Middle frontal gyrus (tissue), 1 donor: ENCODE measurements around the gene RBM20.

Source experiments
- DNase-seq: peaks from one replicate; pipeline ENCODE4 v3.0.0-alpha.2; 2015; ENCODE audit warnings: low spot score; ENCODE audit errors: extremely low spot score

RBM20 gene

DNA sequence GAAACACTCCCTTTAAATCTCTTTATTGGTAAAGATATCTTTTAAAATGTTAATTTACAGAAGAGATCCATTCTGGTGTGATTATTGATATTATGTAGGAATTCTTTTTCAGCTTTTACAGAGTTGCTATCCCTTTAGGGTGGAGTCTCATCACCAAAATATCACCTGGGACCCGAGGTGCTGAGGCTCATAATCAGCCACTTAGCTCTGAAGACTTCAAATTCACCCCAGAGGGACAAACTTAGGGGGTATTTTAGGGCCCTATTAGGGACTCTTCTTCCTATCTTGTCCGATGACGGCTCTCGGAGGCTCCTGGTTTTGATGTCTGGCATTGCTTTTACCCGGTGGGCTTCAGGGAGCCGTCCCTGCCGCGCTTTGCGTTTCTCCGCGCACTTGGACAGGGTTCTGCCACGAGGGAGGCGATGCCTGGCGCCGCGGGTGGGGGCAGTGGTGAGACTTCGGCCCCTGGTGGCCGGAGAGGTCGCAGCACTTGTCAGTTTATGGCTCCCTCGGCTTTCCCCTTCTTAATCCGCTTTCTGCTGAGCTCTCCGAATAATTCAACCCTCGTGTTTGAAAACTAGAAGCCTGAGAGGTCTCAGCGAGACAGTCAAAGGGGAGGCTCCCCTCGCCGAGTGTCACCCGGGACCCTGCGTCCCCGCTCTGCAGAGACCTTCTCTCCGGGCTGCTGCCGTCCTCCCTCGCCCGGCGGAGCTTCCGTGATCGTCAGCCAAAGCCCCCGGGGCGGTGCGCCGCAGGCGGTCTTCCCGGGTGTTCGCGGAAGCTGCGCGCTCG lies 27.8 kb downstream of the RBM20 start:
- DNase-seq: peak; percentile 9

DNA sequence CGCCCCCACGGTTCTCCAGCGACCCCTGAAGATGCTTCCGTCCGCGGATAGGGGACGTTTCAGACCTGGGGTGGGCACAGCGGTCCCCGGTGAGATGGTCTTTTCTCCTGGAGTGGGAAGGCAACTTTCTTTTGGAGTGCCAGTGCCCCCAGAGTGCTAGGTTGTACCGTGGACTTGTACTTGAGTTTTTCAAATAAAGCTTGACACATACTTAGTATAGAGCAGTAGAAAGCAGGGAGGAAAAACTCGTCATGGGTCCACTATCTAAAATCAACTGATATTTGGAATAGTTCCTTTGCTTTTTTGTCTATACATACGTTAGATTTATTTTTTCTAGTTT lies 28.4 kb downstream of the RBM20 start:
- DNase-seq: no peak

DNA sequence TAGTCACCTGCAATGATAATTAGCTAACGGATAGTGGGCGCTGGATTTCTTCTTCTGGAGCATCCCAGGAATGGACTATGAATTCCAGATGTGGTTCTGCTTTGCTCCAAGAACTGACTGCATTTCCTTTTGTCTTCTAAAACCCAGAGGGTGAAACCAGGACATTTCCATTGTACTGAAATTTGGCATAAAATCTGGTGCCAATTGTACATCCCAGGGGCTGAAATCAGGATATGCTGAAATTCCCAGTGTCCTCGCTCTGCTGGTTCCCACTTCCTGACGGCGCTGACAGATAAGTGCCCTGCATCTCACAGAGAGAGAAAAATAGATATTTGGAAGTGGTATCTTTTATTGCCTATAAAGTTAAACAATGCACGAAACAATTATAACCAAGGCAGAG lies 31.9 kb downstream of the RBM20 start:
- DNase-seq: no peak

DNA sequence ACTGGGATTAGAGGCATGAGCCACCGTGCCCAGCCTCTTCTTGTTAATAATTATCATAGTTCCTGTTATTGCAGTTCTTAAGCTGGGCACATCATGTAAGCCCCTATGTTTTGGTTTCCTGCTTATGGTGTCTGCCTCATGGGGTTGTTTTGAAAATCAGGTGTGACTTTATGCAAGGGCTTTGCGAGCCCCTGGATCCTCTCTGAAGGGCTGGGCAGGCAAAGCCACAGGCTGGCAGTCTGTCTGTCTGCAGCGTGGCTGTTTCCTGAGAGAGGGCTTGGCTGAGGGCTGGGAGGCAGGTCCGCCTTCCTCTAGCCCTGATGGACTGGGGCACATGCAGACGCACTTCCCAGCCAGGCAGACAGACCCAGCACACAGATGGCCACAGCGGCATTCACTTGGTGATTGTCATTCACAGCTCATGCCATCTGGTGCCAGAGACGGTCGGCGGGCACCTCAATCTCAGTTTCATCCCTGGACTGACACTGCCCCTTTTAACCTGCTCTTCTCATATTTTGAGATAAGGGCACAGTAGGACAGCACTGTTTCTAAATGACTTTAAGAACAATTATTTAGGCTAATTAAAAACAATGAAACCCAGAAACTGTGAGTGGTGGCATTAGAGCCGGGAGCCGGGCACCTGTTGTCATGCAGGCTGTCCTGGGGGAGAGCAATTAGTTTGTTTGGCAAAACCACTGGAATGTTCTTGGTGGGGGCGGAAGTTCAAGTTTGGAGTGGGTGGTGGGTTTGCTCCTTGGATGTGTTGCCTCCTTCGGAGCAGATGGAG lies 35.5 kb downstream of the RBM20 start:
- no peak for DNase-seq

DNA sequence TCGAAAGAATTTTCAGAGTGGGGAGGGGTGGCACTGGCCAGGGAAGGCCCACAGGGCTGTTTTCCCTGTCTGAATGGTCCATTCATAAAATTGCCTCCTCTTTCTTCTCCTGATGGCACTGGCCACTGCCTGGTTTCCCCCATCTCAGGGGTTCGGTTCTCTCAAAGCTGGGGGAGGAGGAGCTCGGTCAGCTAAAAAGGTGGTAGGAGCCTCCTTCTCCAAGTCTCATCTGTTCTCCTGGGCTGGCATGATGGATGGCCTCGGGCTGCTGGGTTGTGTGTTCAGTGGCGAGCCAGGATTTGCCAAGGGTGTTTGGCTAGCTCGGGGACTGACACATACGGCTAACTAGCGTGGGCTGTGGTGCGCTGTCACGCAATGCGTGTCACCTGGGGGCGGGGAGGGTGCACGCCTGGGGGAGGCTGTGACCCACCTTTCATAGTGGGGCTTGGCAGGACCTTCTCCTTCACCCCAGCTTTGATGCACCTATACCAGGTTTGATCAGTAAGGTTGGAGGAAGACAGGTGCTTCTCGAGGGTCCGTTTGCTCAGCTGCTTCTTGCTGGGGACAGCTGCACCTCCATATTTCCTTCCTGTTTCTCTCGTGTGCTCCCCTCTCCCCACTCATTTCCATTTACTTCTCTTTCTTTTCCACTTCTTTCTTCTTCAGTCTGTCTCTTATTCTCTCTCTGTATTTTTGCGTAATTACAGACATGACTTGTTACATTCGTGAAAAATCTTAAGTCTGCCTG lies 36.3 kb downstream of the RBM20 start:
- DNase-seq: no peak

DNA sequence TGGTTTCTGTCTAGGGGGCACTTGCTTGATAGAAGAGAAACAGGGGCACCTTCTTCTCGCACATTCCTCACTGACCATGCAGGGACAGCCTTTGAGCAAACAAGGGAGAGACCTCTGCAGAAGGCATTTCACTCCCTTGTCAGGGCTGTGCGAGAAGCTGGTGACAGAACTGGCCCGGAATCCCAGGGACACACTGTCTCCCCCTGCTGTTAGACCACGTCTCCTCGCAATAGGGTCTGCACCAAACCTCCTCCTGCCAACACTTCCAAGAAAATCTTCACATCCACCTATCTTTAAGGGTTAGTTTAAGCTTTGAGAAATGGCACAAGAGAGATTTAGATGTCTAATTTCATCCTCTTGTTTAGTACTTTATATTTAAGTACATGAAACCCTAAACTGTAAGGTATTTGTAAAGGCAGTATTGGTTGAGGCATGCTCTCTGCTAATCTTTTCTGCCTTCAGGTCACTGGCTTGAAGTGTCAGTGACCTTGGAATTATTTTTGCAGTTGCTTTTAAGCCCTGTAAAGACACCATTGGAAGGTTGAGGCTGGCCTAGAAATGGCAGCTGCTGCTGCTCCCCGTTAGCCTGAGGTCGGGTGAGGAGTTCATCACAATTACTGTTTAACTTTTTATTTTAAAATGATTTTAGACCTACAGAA lies 37.0 kb downstream of the RBM20 start:
- no peak for DNase-seq

DNA sequence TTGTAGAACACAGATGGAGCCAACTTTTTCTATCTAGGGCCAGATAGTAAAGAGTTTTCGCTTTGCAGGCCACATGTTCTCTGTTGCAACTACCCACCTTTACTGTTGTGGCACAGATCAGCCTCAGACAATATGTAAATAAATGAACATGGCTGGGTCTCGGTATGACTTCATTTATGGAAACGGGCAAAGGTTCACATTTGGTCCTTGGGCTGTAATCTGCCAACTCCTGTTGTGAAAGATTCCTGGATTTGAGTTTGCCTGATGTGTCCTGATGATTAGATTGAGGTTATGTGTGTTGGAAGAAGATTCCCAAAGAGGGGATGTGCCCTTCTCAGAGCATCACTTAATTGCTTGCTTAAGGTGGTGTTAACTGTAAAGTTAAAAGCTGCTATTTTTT lies 38.2 kb downstream of the RBM20 start:
- DNase-seq: no peak

DNA sequence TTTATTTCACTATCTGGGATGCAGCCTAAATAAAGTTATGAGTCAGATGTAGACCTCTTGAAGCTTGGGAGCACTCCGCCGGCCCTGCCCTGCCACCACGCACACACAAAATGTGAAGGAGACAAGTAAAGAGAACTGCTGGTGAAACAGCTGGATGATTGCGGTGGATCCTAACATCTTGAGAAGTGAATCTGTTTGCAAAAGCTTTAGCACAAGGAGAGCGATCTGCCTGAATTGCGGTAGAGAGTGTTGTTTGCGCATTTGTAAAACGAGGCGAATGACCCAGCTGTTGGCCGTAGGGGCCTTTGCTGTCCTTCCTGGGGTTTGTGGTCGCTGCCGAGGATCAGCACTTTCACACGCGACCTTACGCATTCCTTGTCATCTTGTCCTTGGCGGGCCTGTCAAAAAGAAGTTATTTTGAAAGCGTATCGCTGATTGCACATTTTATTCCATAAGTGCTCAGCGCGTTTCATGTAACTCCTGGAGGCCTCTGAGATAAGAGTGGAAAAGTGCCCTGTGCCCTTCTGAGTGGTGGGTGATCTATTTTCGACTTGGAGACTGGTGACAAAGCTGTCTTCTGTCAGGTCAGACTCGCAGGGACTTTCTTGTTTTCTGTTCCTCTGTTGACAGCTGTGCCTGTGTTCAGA lies 40.8 kb downstream of the RBM20 start:
- DNase-seq: no peak

DNA sequence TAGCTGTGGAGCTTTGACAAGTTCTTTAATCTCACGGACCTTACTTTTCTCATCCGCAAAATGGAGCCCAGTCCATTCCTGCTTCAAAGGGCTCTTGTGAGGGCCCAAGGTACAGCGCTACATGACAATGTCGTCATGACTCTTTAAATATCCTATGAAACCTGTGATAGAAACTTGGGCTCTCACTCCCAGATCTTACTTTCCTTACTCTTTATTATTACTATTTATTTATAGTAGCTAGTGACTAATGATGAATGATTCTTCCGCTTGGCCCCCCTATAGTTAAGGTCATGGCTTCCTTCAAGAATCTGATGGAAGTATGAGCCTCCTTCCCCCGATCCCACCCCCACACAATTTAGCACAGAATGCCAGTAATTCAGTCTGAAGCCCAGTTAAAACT lies 41.9 kb downstream of the RBM20 start:
- DNase-seq: no peak

DNA sequence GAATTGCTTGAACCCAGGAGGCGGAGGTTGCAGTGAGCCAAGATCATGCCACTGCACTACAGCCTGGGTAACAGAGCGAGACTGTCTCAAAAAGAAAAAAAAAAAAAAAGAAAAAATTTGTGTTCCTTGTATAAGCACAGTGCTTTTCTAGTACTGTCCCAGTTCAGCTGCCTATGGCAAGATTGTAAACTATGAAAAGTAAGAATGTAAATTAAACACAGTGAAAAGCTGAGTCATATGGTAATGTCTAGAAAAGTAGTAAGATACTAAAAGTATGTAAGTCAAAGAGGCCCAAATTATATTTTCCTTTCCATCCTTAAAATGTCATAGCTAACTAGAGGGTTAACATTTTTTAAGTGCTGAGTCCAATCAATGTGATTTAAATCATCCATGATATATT lies 42.8 kb downstream of the RBM20 start:
- no peak for DNase-seq

DNA sequence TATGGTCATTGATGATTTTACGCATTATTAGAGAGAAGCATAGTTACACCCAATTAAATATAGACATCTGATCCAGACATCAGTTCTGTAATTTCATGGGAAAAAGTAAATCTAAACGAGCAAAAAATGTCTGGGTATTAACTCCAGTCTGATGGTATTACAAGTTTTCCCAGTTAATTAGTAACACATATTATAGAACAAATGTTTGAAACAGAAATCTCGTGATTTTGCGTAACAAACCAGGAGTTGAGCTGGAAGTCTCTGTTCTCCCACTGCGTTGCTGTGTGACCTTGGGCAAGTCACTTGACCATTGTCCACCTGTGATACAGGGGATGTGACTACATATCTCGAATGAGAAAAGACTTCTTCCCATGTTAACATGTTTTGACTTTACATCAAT lies 43.3 kb downstream of the RBM20 start:
- DNase-seq: no peak

DNA sequence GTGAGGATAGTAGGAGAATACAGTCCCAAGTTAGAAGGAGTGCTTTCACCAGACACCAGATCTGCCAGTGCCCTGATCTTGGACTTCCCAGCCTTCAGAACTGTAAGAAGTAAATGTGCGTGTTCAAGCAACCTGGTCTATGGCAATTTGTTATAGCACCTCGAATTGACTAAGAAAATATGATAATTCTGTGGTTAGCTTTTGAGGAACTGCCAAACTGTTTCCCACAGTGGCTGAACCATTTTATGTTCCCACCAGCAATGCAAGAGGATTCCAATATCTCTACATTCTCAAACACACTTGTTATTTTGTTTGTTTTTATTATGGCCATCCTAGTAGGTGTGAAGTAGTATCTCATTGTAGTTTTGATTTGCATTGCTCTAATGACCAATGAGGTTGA lies 47.0 kb downstream of the RBM20 start:
- DNase-seq: no peak

DNA sequence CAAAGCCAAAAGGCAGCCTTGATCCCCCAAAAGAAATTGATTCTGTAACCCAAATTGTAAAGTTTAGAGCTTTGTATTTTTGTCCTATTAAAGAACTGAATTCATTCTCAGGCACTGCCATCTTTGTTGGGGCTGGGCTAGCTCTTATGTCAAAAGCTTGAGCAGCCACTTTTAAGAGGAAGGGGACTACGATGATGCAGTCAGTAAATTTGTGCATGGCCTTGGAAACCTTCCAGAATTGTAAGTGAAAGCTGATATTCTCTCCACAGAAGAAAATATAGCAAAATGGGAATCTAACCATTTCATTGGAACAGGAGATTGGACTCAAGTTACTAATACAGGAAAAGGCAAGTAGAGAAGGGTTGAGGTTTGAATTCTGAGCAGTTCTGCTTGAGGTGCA lies 50.1 kb downstream of the RBM20 start:
- no peak for DNase-seq

DNA sequence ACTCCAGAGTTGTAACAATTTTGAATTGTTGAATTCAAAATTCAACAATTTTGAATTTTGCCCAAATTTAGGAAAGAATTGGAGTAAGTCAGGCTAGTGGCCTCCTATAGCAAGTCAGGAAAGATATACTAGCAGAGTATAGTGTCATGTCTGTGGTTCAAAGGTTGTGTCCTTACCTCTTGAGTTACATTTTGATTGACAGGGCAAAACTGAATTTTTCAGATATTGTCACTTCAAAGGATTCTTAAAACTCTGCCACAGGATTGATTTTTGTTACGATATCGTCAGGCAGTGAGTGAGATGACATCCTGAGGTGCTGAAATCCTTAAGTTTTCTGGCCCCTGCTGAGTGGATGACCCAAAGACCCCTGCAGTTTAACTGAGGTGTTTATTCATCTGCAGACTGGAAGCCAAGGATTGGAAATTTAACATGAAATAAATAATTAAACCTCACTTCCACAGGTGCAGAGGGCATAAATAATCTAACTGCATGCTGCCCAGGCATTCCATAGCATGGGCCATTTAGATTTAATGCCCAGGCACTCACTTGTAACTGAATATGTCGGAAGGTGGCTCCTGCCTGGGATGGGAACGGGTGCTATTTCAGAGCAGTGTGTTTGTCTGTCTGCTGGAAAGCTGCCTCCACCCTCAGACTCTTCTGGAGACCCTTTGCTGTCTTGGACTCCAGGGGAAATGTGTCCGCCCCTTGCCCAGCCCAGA lies 50.8 kb downstream of the RBM20 start:
- no peak for DNase-seq

DNA sequence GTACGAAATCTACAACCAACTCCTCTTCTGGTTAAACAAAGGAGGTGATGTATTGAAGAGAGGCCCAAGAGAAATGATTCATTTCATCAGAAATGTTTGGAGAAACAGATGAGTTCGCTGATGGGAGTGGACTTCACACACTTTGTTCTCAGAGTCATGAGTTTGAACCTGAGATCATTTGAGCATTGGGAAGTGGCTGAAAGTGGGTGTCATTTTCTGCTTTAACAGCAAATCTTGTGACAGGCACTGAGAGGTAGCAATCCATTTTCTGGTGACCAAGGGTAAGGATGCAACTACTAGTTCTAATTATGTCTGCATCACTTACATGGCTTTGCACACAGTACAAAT lies 51.4 kb downstream of the RBM20 start:
- no peak for DNase-seq

DNA sequence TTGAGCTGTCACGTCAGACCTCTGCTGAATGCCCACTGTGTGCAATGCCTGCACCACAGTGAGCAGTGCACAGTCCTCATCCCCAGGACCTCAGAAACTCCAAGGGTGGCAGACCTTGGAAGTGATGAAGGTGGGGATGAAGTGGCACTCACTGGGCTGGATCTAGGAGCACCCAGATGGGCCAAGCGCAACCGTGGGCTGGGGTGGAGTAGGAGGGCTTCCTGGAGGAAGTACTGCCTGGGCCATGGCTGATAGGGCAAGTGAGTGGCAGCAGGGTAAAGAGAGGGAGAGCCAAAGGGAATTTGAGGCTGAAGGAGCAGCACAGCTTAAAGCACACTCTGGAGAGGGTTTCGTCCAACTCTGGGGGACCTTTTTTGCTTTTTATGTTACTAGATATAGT lies 52.3 kb downstream of the RBM20 start:
- DNase-seq: no peak

DNA sequence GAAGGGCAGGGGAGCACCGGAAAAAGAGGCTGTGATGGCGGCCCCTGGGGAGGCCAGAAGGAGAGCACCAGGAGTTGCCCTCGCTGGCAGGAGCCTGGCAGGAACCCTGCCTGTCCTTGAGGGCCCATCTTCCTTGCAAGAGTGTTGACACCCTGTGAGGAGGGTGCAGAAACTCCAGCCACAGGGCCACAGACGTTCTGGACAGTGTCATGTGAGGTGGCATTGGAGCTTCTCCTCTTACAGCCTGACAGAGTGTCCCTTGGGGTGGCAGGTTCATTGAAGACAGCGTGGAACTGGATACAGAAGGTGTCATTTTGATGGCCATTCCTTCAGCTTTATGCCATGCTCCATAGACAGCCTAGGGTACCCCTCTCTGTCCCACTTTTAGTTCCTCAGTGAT lies 54.2 kb downstream of the RBM20 start:
- no peak for DNase-seq

DNA sequence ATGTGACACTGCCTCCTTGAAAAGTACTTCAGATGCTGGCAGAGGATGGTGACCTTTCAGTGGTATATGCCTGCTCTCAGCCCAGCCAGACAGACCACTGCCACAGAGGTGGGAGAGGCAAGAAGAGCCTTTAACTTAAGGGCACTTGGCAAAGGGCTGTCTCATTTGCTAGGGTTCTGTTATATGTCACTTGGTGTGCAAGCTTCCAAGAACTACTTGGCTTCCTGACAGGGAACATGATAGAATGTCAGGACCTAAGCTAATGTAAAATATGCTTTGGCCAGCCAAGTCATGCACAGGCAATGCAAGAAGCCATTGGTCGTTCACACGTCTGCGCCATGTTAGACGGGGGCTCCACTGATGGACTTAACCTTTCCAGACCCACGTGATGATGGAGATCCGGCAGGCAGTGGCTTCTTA lies 54.7 kb downstream of the RBM20 start:
- no peak for DNase-seq

DNA sequence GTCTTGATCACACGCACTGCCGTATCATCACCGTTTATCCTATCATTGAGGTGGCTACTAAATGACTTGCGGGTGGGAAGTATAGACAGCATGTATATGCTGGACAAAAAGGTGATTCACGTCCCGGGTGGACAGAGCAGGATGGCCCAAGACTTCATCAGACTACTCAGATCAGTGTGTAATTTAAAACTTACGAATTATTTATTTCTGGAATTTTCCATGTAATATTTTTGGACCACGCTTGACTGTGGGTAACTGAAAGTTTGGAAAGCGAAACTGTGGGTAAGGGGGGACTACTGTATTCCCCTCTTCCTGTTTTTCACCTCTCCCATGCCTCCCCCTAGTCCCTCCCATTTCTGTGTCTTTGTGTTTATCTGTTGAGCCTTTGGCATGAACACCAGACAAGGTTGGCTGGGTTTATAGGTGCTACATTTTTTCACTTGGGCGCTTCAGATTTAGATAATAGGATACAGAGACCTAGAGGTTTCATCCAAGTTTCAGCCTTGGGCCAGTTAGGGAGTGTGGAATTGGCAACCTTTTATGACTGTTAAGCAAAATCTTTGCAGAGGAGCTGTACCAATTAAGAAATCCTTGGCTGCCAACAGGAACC lies 55.8 kb downstream of the RBM20 start:
- no peak for DNase-seq

DNA sequence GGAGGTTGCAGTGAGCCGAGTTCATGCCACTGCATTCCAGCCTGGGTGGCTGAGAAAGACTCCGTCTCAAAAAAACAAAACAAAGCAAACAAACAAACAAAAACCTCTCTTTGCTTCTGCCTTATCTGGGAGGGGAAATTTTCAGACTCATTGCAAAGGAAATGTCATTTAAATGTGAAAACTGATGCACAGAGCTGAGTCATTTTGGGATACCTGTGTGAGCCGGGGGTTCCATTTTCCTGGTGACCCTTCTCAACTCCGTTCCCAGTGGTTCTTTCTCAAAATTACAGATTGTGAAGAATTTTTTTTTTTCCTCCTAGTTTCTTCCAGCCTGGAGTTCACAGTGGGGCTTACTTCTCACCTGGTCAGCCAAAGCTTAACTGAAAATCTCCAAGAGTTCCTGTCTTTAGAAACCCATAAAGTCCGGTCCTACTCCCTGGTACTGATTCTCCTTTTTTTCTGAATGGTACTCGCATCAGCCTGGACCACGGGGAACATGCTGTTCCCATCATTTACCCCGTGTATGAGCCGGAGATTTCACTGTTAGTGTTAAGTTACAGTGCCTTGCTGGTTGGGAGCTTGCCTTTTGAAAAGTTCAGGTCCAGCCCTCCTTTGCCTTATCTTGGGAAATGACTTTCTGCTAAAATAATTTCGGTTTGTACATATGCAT lies 56.9 kb downstream of the RBM20 start:
- DNase-seq: no peak
